ENCODE results near the gene CALHM2.

The CALHM2 gene

DNA sequence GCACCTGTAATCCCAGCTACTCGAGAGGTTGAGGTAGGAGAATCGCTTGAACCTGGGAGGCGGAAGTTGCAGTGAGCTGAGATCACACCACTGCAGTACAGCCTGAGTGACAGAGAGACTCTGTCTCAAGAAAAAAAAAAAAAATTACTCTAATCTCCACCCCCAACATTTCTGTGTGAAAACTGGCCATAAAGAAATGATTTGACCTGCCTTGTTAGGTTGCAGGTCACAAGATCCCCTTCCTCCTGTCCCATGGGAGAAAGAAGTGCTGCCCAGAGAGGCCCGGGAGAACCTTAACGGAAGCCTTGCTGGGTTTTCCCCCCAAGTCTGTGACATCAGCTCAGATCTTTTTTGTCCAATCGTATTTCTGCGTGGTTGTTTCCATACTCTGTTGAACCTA lies 15.2 kb upstream of the CALHM2 start:
- CTCF ChIA-PET = interaction anchor here (0.6 kb wide), 1 partner anchor 15 kb away, joined by 3 read pairs; no protein-coding TSS in a partner anchor
- Mint-ChIP-seq H3K9me3 (no peaks in the 10 kb centered on the region), H3K4me3 (no peak overlapping the region), H3K27ac (peak overlapping the region; percentile 69), H3K4me1 (peaks cover 71% of the 10 kb centered on the region), H3K36me3 (peaks cover 16% of the 10 kb centered on the region), H3K27me3 (peaks cover 31% of the 10 kb centered on the region)
- DNase-seq = no peak

GRCh38 chr10:103466734-103467133 lies 14.6 kb upstream of the CALHM2 start:
- CTCF ChIA-PET = interaction anchor here (1.9 kb wide), 1 partner anchor 9 kb away, joined by 7 read pairs; no protein-coding TSS in a partner anchor
- Mint-ChIP-seq H3K4me3 (no peak overlapping the region), H3K36me3 (peaks cover 15% of the 10 kb centered on the region), H3K27ac (no peak overlapping the region), H3K27me3 (peaks cover 33% of the 10 kb centered on the region), H3K4me1 (peaks cover 65% of the 10 kb centered on the region), H3K9me3 (no peaks in the 10 kb centered on the region)
- DNase-seq = no peak

GRCh38 chr10:103465411-103466179 lies 13.4 kb upstream of the CALHM2 start:
- H3K9me3 Mint-ChIP-seq = no peaks in the 10 kb centered on the region
- peaks cover 14% of the 10 kb centered on the region for H3K36me3 Mint-ChIP-seq
- peaks cover 53% of the 10 kb centered on the region for H3K4me1 Mint-ChIP-seq
- no peak overlapping the region for H3K4me3 Mint-ChIP-seq
- H3K27me3 Mint-ChIP-seq = peaks cover 39% of the 10 kb centered on the region
- H3K27ac Mint-ChIP-seq = no peak overlapping the region
- CTCF ChIA-PET = interaction anchor here (1.1 to 1.9 kb wide), 2 partner anchors 10 kb away, joined by 3 to 7 read pairs; no protein-coding TSS in a partner anchor
- no peak for DNase-seq

DNA sequence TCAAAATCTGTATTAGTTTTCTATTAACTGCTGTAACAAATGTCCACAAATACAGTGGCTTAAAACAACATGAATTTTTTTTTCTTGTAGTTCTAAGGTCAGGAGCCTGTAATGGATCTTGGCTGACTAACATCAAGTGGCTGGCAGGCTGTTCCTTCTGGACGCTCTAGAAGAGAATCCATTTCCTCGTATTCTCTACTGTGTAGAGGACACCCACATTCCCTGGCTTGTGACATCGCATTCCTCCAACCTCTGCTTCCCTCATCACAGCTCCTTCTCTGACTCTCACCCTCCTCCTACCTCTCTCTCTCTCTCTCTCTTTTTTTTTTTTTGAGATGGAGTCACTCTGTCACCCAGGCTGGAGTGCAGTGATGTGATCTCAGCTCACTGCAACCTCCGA lies 11.3 kb upstream of the CALHM2 start:
- H3K27me3 Mint-ChIP-seq = peaks cover 39% of the 10 kb centered on the region
- CTCF ChIA-PET = interaction anchor here (0.9 kb wide), 1 partner anchor 11 kb away, joined by 3 read pairs; the partner anchor contains the start of gene CALHM2
- no peaks in the 10 kb centered on the region for H3K9me3 Mint-ChIP-seq
- H3K4me1 Mint-ChIP-seq = peaks cover 53% of the 10 kb centered on the region
- H3K4me3 Mint-ChIP-seq = no peak overlapping the region
- no peak overlapping the region for H3K27ac Mint-ChIP-seq
- DNase-seq = no peak
- H3K36me3 Mint-ChIP-seq = peaks cover 1% of the 10 kb centered on the region

- Mint-ChIP-seq H3K27ac (no peak overlapping the region), H3K27me3 (peaks cover 30% of the 10 kb centered on the region), H3K4me1 (peaks cover 35% of the 10 kb centered on the region), H3K4me3 (no peak overlapping the region), H3K9me3 (no peaks in the 10 kb centered on the region), H3K36me3 (peaks cover 1% of the 10 kb centered on the region)
- no peak for DNase-seq
- CTCF ChIA-PET = no interaction called here
Observed at GRCh38 chr10:103459615-103460014, 7.4 kb upstream of the CALHM2 start.

DNA sequence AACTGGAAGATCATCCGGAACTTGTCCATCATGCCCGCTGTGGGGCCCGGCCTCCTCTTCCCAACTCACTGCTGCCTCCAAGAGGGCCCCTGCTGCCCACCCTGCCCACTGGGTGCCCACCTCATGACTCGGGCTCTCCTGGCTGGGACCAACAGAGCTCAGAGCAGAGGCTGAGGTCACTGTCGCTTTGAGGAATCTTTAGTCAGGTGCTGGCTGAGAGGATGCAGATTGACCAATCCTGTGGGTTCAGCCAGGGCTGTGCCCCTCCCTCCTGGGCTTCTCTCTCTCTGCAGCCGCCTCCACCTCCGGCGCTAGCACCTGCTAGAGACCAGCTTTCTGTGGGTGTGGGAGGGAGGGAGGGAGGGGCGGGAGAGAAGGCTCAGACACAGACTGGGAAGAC lies 6.5 kb upstream of the CALHM2 start, which contains the start of gene CALHM1:
Gene CALHM1, minus strand, starts transcription at position 181 of the 400 bp plus-strand sequence. Its CDS starts 149 bp downstream, at position 32.
- DNase-seq = peak; percentile 49
- Mint-ChIP-seq H3K9me3 (no peaks in the 10 kb centered on the region), H3K36me3 (peaks cover 1% of the 10 kb centered on the region), H3K27ac (no peak within 1 kb of the TSS), H3K27me3 (peaks cover 21% of the 10 kb centered on the region), H3K4me3 (no peak within 1 kb of the TSS), H3K4me1 (peaks cover 39% of the 10 kb centered on the region)
- CTCF ChIA-PET = no interaction called here

DNA sequence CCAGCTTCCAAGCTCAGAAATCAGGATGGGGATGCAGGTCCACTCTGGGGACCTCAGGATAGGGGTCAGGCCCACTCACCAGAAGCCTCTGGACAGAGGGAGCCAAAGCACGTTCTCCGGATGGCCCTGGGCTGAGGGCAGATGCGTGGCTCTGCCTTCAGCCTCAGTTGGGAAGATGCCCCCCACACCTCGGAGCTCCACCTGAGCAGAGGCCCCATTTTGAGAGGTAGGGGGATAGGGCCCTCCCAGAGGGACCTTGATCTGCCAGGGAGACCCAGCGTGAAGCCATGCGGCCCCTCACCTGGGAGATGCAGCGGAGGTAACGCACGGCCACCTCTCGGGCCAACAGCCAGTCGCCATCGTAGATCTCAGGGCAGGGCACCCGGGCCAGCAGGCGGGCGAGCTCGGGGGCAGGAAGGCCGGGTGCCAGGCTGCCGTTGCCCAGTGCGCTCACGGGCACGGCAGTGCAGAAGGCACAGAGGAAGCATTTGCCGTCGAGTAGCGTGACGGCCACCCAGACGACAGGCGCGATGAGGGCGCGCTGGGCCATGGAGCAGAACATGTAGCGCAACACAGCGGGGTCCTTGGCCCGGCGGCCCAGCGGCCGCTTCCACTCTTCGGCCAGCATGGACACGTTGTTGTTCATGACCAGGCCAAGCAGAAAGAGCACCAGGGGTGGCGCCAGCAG lies 5.9 kb upstream of the CALHM2 start:
- Mint-ChIP-seq H3K27me3 (peaks cover 14% of the 10 kb centered on the region), H3K36me3 (peaks cover 1% of the 10 kb centered on the region), H3K9me3 (no peaks in the 10 kb centered on the region), H3K27ac (no peak overlapping the region), H3K4me1 (peaks cover 45% of the 10 kb centered on the region), H3K4me3 (no peak overlapping the region)
- CTCF ChIA-PET = no interaction called here
- no peak for DNase-seq

DNA sequence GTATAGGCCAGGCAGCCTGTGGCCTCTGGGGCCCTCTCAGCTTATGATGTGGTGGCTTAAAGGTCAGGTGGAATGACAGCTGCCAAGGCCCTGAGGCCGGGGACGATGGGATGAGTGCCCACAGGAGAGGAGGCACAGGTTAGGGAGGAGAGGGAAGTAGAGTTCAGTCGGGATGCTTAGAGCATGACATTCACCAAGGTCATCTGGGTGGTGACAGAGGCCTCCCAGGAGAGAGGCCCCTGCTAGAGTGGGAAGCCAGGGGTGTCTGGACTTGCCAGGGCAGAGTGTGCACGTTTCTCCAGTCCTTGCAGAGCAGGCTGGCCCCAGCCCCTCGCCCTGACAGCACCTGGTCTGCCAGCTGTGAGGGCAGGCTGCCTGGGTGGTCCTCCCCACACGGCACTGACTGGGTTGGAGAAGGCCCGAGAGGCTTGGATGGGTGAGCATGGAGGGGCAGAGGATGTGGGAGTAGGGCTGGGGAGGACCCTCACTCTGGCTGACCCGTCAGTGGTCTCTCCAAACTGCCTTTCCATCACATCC lies 5.1 kb upstream of the CALHM2 start:
- CTCF ChIA-PET = no interaction called here
- no peak overlapping the region for H3K27ac Mint-ChIP-seq
- peaks cover 1% of the 10 kb centered on the region for H3K36me3 Mint-ChIP-seq
- H3K27me3 Mint-ChIP-seq = peaks cover 7% of the 10 kb centered on the region
- no peak overlapping the region for H3K4me3 Mint-ChIP-seq
- peaks cover 52% of the 10 kb centered on the region for H3K4me1 Mint-ChIP-seq
- DNase-seq = no peak
- no peaks in the 10 kb centered on the region for H3K9me3 Mint-ChIP-seq

GRCh38 chr10:103456074-103456660 lies 4.0 kb upstream of the CALHM2 start:
- H3K9me3 Mint-ChIP-seq = no peaks in the 10 kb centered on the region
- peaks cover 2% of the 10 kb centered on the region for H3K27me3 Mint-ChIP-seq
- H3K4me1 Mint-ChIP-seq = peaks cover 57% of the 10 kb centered on the region
- no peak for DNase-seq
- peaks cover 6% of the 10 kb centered on the region for H3K36me3 Mint-ChIP-seq
- CTCF ChIA-PET = interaction anchor here (1.0 to 1.2 kb wide), 4 partner anchors 10 to 40 kb away, joined by 3 to 5 read pairs (median 4); no protein-coding TSS in a partner anchor
- H3K27ac Mint-ChIP-seq = no peak overlapping the region
- no peak overlapping the region for H3K4me3 Mint-ChIP-seq

DNA sequence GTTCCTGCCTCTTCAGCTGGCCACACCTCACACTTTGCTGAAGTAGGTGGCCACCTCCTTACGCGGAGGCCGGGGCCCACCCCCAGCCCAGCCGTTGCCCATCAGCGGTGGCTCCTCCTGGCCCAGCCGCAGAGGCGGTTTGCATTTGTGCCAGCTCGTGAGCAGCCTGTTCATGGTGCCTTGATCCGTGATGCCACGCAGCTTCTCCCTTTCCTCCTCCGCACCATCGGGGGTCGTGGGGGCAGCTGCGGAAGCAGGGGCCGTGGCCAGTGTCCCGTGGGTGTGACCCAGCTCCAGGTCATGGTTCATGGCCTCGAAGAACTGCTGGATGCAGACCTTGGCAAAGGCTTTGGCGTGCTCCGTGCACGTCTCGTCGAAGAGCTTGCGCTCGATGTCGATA lies 3.1 kb upstream of the CALHM2 start:
- Mint-ChIP-seq H3K27me3 (no peaks in the 10 kb centered on the region), H3K36me3 (peaks cover 14% of the 10 kb centered on the region), H3K4me1 (peaks cover 66% of the 10 kb centered on the region), H3K9me3 (no peaks in the 10 kb centered on the region), H3K27ac (no peak overlapping the region), H3K4me3 (no peak overlapping the region)
- CTCF ChIA-PET = interaction anchor here (0.7 to 2.1 kb wide), 5 partner anchors 26 to 39 kb away, joined by 3 to 7 read pairs (median 4); no protein-coding TSS in a partner anchor
- no peak for DNase-seq

DNA sequence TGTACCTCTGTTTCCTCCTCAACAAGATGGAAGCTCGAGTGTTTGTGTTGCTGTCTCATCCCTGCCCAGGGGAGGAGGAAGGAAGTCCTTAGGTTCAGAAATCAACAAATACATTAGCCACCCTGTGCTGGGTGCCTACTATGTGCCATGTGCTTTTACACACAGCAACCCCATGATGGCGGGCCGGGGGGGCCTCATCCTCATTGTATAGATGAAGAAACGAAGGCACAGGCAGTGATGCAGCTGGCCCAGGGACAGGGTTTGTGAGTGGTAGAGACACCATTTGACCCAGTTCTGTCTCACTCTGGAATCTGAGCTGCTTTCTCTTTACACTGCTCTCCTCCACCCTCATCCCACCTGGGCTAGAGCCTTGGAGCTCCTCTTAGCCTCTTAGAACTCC lies 1.9 kb upstream of the CALHM2 start:
- Mint-ChIP-seq H3K36me3 (peaks cover 26% of the 10 kb centered on the region), H3K4me3 (peak overlapping the region; percentile 99)

DNA sequence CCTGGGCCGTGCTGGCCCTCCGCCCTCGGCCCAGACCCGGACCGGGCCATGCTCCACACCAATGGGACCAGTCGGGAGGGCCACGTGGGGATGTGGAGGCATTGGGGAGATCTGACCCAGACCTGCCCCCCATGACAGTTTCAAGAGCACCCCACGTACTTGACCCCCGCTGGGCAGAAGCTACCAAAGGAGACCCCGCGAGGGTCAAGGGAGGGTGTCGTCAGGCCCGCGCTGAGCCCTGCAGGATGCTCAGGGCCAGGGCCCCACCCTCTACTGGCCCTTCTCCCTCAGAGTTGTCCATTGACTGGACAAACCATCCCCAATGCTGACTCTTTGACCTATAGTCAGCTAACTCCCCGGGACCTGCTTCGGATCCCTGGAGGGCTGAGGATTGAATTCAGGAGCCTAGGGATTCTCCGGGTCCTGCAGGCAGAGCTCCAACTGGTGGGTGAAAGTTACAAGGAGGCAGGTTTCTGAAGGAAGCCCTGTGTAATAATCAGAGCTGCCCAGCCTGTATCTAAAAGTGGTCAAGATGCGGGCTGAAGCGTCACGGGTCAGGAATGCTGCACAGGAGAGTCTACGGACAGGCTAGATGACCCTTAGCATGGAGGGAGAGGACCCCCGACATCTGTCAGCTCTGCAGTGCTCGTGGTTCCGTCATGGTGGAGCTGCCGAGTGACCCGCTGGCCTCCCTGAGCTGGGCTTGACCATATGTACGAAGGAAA lies 498 bp upstream of the CALHM2 start:
- Mint-ChIP-seq H3K36me3 (peaks cover 39% of the 10 kb centered on the region), H3K27ac (peak overlapping the region; percentile 91), H3K4me3 (peak overlapping the region; percentile 99), H3K9me3 (no peaks in the 10 kb centered on the region), H3K4me1 (peaks cover 69% of the 10 kb centered on the region), H3K27me3 (no peaks in the 10 kb centered on the region)
- CTCF ChIA-PET = interaction anchor here (0.9 to 5.2 kb wide), 8 partner anchors 10 to 37 kb away, joined by 3 to 34 read pairs (median 6); no protein-coding TSS in a partner anchor
- DNase-seq = no peak

More for the DNA sequence above, 1.9 kb upstream of the CALHM2 start:
- Mint-ChIP-seq H3K4me1 (peaks cover 66% of the 10 kb centered on the region), H3K27ac (no peak overlapping the region), H3K27me3 (no peaks in the 10 kb centered on the region), H3K9me3 (no peaks in the 10 kb centered on the region)
- CTCF ChIA-PET = interaction anchor here (0.7 to 2.1 kb wide), 4 partner anchors 22 to 36 kb away, joined by 3 to 7 read pairs (median 4); no protein-coding TSS in a partner anchor
- DNase-seq = no peak

DNA sequence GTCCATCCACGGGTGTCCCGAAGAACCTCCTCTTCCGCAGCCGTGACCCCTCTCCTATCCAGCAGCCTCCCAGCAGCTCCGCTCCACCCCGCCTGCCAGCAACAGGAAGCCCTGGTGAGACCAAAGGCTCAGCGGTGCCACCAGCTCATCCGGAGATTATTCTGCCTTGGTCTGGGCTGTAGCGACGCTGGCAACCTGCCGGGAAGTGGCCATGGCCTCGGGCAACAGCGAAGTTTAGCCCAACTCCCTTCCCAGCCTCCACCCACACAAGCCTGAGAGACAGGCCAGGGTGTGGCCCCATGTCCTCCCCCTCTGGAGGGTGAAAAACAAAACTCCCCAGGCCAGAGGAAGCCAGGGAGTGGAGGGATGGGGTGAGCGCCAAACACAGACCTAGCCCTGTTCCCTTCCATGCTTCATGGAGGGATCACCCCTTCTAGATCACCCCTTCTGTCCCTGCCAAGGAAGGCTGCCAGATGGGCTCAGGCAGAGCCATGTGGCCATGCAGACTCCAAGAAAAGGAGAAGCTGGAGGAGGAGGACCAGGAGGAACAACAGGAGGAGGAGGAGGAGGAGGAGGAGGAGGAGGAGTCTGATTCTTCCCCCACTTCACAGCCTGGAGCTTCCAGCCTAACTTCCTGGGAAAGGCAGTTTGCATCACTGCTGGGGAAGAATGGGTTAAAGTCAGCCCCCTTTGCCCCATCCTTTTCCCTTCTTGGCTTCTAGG lies 918 bp downstream of the CALHM2 start:
- no peaks in the 10 kb centered on the region for H3K9me3 Mint-ChIP-seq
- DNase-seq = peak; percentile 73
- H3K27me3 Mint-ChIP-seq = no peaks in the 10 kb centered on the region
- peaks cover 72% of the 10 kb centered on the region for H3K4me1 Mint-ChIP-seq
- peak overlapping the region; percentile 91 for H3K27ac Mint-ChIP-seq
- peaks cover 51% of the 10 kb centered on the region for H3K36me3 Mint-ChIP-seq
- CTCF ChIA-PET = interaction anchor here (0.8 to 5.2 kb wide), 8 partner anchors 12 to 35 kb away, joined by 3 to 34 read pairs (median 6); no protein-coding TSS in a partner anchor
- peak overlapping the region; percentile 99 for H3K4me3 Mint-ChIP-seq
